HFFc6 (cell line): ENCODE data around the gene STIM2. TPM values are rescaled to one million over a fixed set of nuclear protein-coding genes. Genes with fewer than 3 reads are reported as not detected.

ENCODE experiments used
- DNase-seq: peaks from one replicate; pipeline ENCODE4 v3.0.0-alpha.2; 2018
- H3K27ac Mint-ChIP-seq: 2 replicates; pipeline ENCODE4 v1.8.0; 2020; ENCODE audit warnings: mild to moderate bottlenecking, mixed read lengths
- H3K27me3 Mint-ChIP-seq: 2 replicates; pipeline ENCODE4 v1.8.0; 2021; ENCODE audit warnings: mild to moderate bottlenecking, moderate library complexity, mixed read lengths; ENCODE audit not compliant: insufficient read depth
- H3K36me3 Mint-ChIP-seq: 2 replicates; pipeline ENCODE4 v1.8.0; 2021; ENCODE audit warnings: low read depth, mixed read lengths
- H3K4me1 Mint-ChIP-seq: 2 replicates; pipeline ENCODE4 v1.8.0; 2020; ENCODE audit warnings: low read depth, mixed read lengths
- H3K4me3 Mint-ChIP-seq: 2 replicates; pipeline ENCODE4 v1.8.0; 2020; ENCODE audit warnings: mild to moderate bottlenecking, moderate library complexity, mixed read lengths
- H3K9me3 Mint-ChIP-seq: 2 replicates; pipeline ENCODE4 v1.8.0; 2020; ENCODE audit warnings: mild to moderate bottlenecking, mixed read lengths
- total RNA-seq, 6 experiments: library from RNA; stranded (reverse); fragmentation: NEBNext Ultra II Directional; extraction: Animal tissue kit (Norgen Biotek cat#: 25700); gene quantifications; 2 replicates in 1 of 6; 3 replicates in 5 of 6; pipeline ENCODE4 v1.2.3, GENCODE V29; 2021
- TF ChIP-seq, protein P1 (sequence below): fragments of 200-600 bp; sonication (generic); IDR thresholded peaks from 2 replicates; pipeline ENCODE4 v1.5.0; 2021; ENCODE audit warnings: antibody characterized with exemption, mild to moderate bottlenecking

Gene STIM2
- total RNA-seq, 6 experiments from 2014 or later = 13.7 to 17.1 (median 16.0) TPM

- DNase-seq = no peak
- H3K4me3 Mint-ChIP-seq = no peak overlapping the region
- no peaks in the 10 kb centered on the region for H3K36me3 Mint-ChIP-seq
- H3K27ac Mint-ChIP-seq = no peak overlapping the region
- no peaks in the 10 kb centered on the region for H3K27me3 Mint-ChIP-seq
- no peaks in the 10 kb centered on the region for H3K9me3 Mint-ChIP-seq
- TF ChIP-seq, protein P1, sequence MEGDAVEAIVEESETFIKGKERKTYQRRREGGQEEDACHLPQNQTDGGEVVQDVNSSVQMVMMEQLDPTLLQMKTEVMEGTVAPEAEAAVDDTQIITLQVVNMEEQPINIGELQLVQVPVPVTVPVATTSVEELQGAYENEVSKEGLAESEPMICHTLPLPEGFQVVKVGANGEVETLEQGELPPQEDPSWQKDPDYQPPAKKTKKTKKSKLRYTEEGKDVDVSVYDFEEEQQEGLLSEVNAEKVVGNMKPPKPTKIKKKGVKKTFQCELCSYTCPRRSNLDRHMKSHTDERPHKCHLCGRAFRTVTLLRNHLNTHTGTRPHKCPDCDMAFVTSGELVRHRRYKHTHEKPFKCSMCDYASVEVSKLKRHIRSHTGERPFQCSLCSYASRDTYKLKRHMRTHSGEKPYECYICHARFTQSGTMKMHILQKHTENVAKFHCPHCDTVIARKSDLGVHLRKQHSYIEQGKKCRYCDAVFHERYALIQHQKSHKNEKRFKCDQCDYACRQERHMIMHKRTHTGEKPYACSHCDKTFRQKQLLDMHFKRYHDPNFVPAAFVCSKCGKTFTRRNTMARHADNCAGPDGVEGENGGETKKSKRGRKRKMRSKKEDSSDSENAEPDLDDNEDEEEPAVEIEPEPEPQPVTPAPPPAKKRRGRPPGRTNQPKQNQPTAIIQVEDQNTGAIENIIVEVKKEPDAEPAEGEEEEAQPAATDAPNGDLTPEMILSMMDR = no peak
- H3K4me1 Mint-ChIP-seq = no peaks in the 10 kb centered on the region
These were observed 82.2 kb downstream of the STIM2 start for GRCh38 chr4:26942871-26943270.

DNA sequence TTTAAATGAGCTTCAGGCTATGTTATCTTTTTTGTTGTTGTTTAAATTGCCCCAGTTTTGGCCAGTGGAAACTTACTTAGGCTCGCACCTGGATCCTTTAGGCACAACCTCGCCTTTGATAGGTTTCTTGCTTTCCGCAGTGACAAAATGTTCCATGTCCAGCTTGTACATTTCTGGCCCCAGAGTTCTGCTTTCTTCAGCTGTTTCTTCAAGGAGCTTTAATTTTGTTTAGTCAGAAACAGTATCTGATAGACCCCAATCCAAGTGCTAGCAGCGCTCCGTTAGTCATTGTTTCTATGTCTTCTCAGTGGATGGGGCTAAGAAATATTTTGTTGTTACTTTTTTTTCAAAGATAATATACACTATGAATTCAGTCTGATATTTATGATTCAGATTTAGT is 82.8 kb downstream of the STIM2 start:
- TF ChIP-seq, protein P1 = no peak
- DNase-seq = no peak
- H3K27ac Mint-ChIP-seq = no peak overlapping the region
- no peaks in the 10 kb centered on the region for H3K36me3 Mint-ChIP-seq
- H3K27me3 Mint-ChIP-seq = no peaks in the 10 kb centered on the region
- no peaks in the 10 kb centered on the region for H3K9me3 Mint-ChIP-seq
- H3K4me3 Mint-ChIP-seq = no peak overlapping the region
- no peaks in the 10 kb centered on the region for H3K4me1 Mint-ChIP-seq

DNA sequence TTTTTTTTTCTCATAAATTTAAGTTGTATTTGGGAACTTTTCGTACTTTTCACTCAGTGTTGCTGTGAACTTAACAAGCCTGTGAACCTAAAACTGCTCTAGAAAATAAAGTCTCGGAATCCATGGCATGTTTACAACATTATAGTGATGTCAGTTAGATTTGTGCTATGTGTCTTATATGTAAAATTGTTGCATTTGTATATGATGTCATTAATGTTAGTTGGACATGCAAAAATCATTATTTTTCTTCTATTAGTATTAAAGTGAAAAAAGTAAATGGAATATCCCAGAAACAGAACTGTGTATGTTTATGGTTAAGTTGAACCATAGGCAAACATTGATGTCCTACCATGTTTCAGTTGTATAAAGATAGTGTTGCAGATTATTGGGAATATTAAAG is 85.2 kb downstream of the STIM2 start:
- Mint-ChIP-seq H3K4me1 (no peaks in the 10 kb centered on the region), H3K9me3 (no peaks in the 10 kb centered on the region), H3K27ac (no peak overlapping the region), H3K36me3 (no peaks in the 10 kb centered on the region), H3K4me3 (no peak overlapping the region), H3K27me3 (no peaks in the 10 kb centered on the region)
- DNase-seq = no peak
- TF ChIP-seq, protein P1 = no peak

GRCh38 chr4:26947318-26947717 is 86.7 kb downstream of the STIM2 start:
- Mint-ChIP-seq H3K36me3 (no peaks in the 10 kb centered on the region), H3K27ac (no peak overlapping the region), H3K9me3 (no peaks in the 10 kb centered on the region), H3K4me1 (no peaks in the 10 kb centered on the region), H3K27me3 (no peaks in the 10 kb centered on the region), H3K4me3 (no peak overlapping the region)
- TF ChIP-seq, protein P1 = no peak
- DNase-seq = no peak

DNA sequence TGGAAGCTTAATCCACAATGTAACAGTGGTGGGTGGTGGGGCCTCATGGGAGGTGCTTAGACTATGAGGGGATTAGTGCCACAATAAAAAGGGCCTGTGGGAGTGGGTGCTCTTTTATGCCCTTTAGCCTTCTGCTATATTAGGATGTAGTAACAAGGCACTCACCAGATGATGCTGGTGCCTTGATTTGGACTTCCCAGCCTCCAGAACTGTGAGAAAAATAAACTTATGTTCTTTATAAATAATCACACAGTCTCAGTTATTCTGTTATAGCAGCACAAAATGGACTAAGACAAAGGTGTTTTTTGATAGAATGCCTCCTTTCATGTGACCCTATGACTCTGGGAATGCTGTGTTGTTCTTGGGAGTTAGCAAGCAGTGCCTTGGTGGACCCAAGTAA is 89.8 kb downstream of the STIM2 start:
- DNase-seq = no peak
- no peak overlapping the region for H3K4me3 Mint-ChIP-seq
- no peaks in the 10 kb centered on the region for H3K9me3 Mint-ChIP-seq
- H3K4me1 Mint-ChIP-seq = no peaks in the 10 kb centered on the region
- H3K27me3 Mint-ChIP-seq = no peaks in the 10 kb centered on the region; the same call in 1 of the 2 replicates
- TF ChIP-seq, protein P1 = no peak
- no peaks in the 10 kb centered on the region for H3K36me3 Mint-ChIP-seq
- H3K27ac Mint-ChIP-seq = no peak overlapping the region

GRCh38 chr4:26952891-26953290 is 92.2 kb downstream of the STIM2 start:
- no peaks in the 10 kb centered on the region; the same call in 1 of the 2 replicates for H3K27me3 Mint-ChIP-seq
- no peaks in the 10 kb centered on the region for H3K9me3 Mint-ChIP-seq
- no peak for DNase-seq
- H3K4me3 Mint-ChIP-seq = no peak overlapping the region
- H3K27ac Mint-ChIP-seq = no peak overlapping the region
- TF ChIP-seq, protein P1 = no peak
- H3K36me3 Mint-ChIP-seq = no peaks in the 10 kb centered on the region
- no peaks in the 10 kb centered on the region for H3K4me1 Mint-ChIP-seq
